KMS-11 (cell line): Measurements from ENCODE around the gene PRKCI.

Experiments used
- H2AFZ ChIP-seq: fragments of 200-600 bp; sonication (generic); 2 replicates; pipeline ENCODE4 v1.6.1; 2016; ENCODE audit warnings: antibody characterized with exemption, mixed run types, low read depth
- H3K27ac ChIP-seq: fragments of 200-600 bp; sonication (generic); 2 replicates; pipeline ENCODE4 v1.6.1; 2016; ENCODE audit warnings: mild to moderate bottlenecking, mixed run types
- H3K27me3 ChIP-seq: fragments of 200-600 bp; sonication (generic); 2 replicates; pipeline ENCODE4 v1.6.1; 2017; ENCODE audit warnings: mild to moderate bottlenecking, low read depth, mixed run types, moderate library complexity; ENCODE audit not compliant: insufficient read depth
- H3K36me3 ChIP-seq: fragments of 200-600 bp; sonication (generic); 2 replicates; pipeline ENCODE4 v1.6.1; 2017; ENCODE audit warnings: mild to moderate bottlenecking, mixed run types; ENCODE audit not compliant: insufficient read depth
- H3K4me1 ChIP-seq: fragments of 200-600 bp; sonication (generic); 2 replicates; pipeline ENCODE4 v1.6.1; 2016; ENCODE audit warnings: mild to moderate bottlenecking, low read depth, mixed run types; ENCODE audit not compliant: poor library complexity, severe bottlenecking
- H3K4me2 ChIP-seq: fragments of 200-600 bp; sonication (generic); 2 replicates; pipeline ENCODE4 v1.7.0; 2016; ENCODE audit warnings: mild to moderate bottlenecking, mixed run types
- H3K4me3 ChIP-seq: fragments of 200-600 bp; sonication (generic); IDR thresholded peaks from 2 replicates; pipeline ENCODE4 v1.6.1; 2017; ENCODE audit warnings: low read depth, low read length, mixed read lengths; ENCODE audit not compliant: insufficient read depth
- H3K79me2 ChIP-seq: fragments of 200-600 bp; sonication (generic); 2 replicates; pipeline ENCODE4 v1.6.1; 2016; ENCODE audit warnings: low read depth, mixed run types; ENCODE audit not compliant: insufficient read depth
- H3K9ac ChIP-seq: fragments of 200-600 bp; sonication (generic); 2 replicates; pipeline ENCODE4 v1.6.1; 2016; ENCODE audit warnings: mild to moderate bottlenecking, mixed run types
- H4K20me1 ChIP-seq: fragments of 200-600 bp; sonication (generic); 2 replicates; pipeline ENCODE4 v1.6.1; 2016; ENCODE audit warnings: mild to moderate bottlenecking, mixed run types; ENCODE audit not compliant: insufficient read depth
- CTCF ChIP-seq: fragments of 200-600 bp; sonication (generic); conservative IDR thresholded peaks from 2 replicates; pipeline ENCODE4 v1.6.1; 2017; ENCODE audit warnings: low read depth, mild to moderate bottlenecking, antibody characterized with exemption, low read length, moderate library complexity, mixed read lengths

Gene PRKCI

DNA sequence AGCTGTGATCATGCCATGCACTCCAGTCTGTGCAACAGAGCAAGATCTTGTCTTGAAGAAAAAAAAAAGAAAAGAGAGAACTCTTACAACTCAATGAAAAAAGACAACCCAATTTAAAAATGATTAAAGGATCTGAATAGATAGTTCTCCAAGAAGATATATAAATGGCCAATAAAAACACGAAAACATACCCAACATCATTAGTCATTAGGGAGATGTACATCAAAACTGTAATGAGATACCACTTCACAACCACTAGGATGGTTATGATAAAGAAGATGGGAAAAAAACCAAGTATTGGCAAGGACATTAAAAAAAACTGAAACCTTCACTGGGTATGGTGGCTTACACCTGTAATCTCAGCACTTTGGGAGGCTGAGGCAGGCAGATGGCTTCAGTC is 2.4 kb upstream of the PRKCI start:
- Histone ChIP-seq H2AFZ (no peak overlapping the region), H3K4me3 (no peak overlapping the region), H3K27ac (no peak overlapping the region), H3K79me2 (peaks cover 14% of the 10 kb centered on the region; the same call in 1 of the 2 replicates), H3K27me3 (no peaks in the 10 kb centered on the region), H4K20me1 (no peaks in the 10 kb centered on the region), H3K36me3 (no peaks in the 10 kb centered on the region), H3K4me1 (peaks cover 14% of the 10 kb centered on the region), H3K9ac (no peak overlapping the region), H3K4me2 (no peak overlapping the region)
- TF ChIP-seq CTCF = no peak

GRCh38 chr3:170220871-170221270 is 1.4 kb upstream of the PRKCI start:
- peaks cover 22% of the 10 kb centered on the region; the same call in 1 of the 2 replicates for H3K79me2 ChIP-seq
- peaks cover 15% of the 10 kb centered on the region for H3K4me1 ChIP-seq
- TF ChIP-seq CTCF = no peak
- no peak overlapping the region for H3K4me2 ChIP-seq
- H2AFZ ChIP-seq = no peak overlapping the region
- H3K4me3 ChIP-seq = no peak overlapping the region
- no peak overlapping the region for H3K27ac ChIP-seq
- no peaks in the 10 kb centered on the region for H3K27me3 ChIP-seq
- no peaks in the 10 kb centered on the region for H4K20me1 ChIP-seq
- no peaks in the 10 kb centered on the region for H3K36me3 ChIP-seq
- H3K9ac ChIP-seq = no peak overlapping the region

- peak overlapping the region; percentile 87 for H3K27ac ChIP-seq
- H3K79me2 ChIP-seq = peaks cover 37% of the 10 kb centered on the region; the same call in 1 of the 2 replicates
- H3K27me3 ChIP-seq = no peaks in the 10 kb centered on the region
Measured at GRCh38 chr3:170222647-170223541, 670 bp downstream of the PRKCI start.

DNA sequence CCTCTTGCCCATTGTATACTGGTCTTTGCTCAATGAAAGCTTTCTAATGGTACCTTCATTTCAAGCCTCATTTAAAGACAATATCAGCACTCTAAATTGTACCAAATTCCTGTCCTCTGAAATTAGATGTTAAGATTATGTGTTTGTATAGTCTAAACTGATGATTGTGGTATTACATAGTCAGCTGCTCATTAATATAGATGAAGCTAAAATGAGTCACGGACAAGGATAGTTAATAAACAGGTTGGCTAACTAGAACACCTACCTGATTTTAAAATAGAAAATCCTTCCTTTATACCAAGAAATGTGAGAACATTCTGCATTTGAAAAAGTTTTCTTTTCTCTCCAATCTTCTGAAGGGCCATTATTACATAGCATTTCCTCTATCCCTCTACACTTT is 2.9 kb downstream of the PRKCI start:
- Histone ChIP-seq H3K4me1 (peaks cover 15% of the 10 kb centered on the region), H3K4me2 (no peak overlapping the region), H3K27me3 (no peaks in the 10 kb centered on the region), H2AFZ (no peak overlapping the region), H3K36me3 (no peaks in the 10 kb centered on the region), H3K9ac (no peak overlapping the region), H3K4me3 (no peak overlapping the region), H3K79me2 (peaks cover 37% of the 10 kb centered on the region; the same call in 1 of the 2 replicates), H3K27ac (no peak overlapping the region), H4K20me1 (no peaks in the 10 kb centered on the region)
- TF ChIP-seq CTCF = no peak

More at GRCh38 chr3:170222647-170223541, 670 bp downstream of the PRKCI start:
- peaks cover 15% of the 10 kb centered on the region for H3K4me1 ChIP-seq
- peak overlapping the region; percentile 98 for H2AFZ ChIP-seq
- no peak overlapping the region for H3K4me3 ChIP-seq
- TF ChIP-seq CTCF = no peak; the same call in 1 of the 2 replicates
- H3K4me2 ChIP-seq = peak overlapping the region; percentile 57
- no peaks in the 10 kb centered on the region for H4K20me1 ChIP-seq
- H3K9ac ChIP-seq = peak overlapping the region; percentile 93; the same call in 1 of the 2 replicates
- H3K36me3 ChIP-seq = no peaks in the 10 kb centered on the region
